Neural cell (in vitro differentiated cells): ENCODE data around the gene P2RX2. TPM values are rescaled to one million over a fixed set of nuclear protein-coding genes. Genes with fewer than 3 reads are reported as not detected.

ENCODE experiments used
- H2AFZ ChIP-seq: fragments of 200-600, 300-800 bp; sonication (generic), shearing (Covaris generic); 2 replicates; pipeline ENCODE4 v1.6.0; 2014; ENCODE audit warnings: low read depth, mild to moderate bottlenecking, antibody characterized with exemption, low read length, moderate library complexity
- H3F3A ChIP-seq: fragments of 200-600 bp; shearing (Covaris generic); 2 replicates; pipeline ENCODE4 v1.6.1; 2016; ENCODE audit warnings: mild to moderate bottlenecking, moderate library complexity, mixed read lengths, antibody characterized with exemption, low read length; ENCODE audit not compliant: insufficient read depth, poor library complexity, severe bottlenecking
- H3K27ac ChIP-seq: fragments of 200-600, 300-800 bp; sonication (generic), shearing (Covaris generic); 2 replicates; pipeline ENCODE4 v1.5.1; 2014; ENCODE audit warnings: mild to moderate bottlenecking, low read length, moderate library complexity
- H3K27me3 ChIP-seq: fragments of 300-800, 200-600 bp; sonication (generic), shearing (Covaris generic); 2 replicates; pipeline ENCODE4 v1.6.0; 2014; ENCODE audit warnings: mild to moderate bottlenecking, low read depth, low read length, moderate library complexity; ENCODE audit not compliant: insufficient read depth
- H3K36me3 ChIP-seq: fragments of 300-800, 200-600 bp; sonication (generic), shearing (Covaris generic); 2 replicates; pipeline ENCODE4 v1.5.1; 2014; ENCODE audit warnings: mild to moderate bottlenecking, antibody characterized with exemption, low read length, moderate library complexity; ENCODE audit not compliant: insufficient read depth
- H3K4me2 ChIP-seq: fragments of 300-800, 200-600 bp; sonication (generic), shearing (Covaris generic); 2 replicates; pipeline ENCODE4 v1.6.0; 2014; ENCODE audit warnings: mild to moderate bottlenecking, low read length
- H3K4me3 ChIP-seq: fragments of 300-800, 200-600 bp; sonication (generic), shearing (Covaris generic); 2 replicates; pipeline ENCODE4 v1.5.1; 2014; ENCODE audit warnings: mild to moderate bottlenecking, low read length, moderate library complexity
- H3K79me2 ChIP-seq: fragments of 200-600 bp; shearing (Covaris generic); replicated peaks from 2 replicates; pipeline ENCODE4 v1.6.0; 2014; ENCODE audit warnings: mild to moderate bottlenecking, low read length, moderate library complexity; ENCODE audit not compliant: insufficient read depth
- H3K9ac ChIP-seq: fragments of 300-800, 200-600 bp; sonication (generic), shearing (Covaris generic); 2 replicates; pipeline ENCODE4 v1.6.1; 2016; ENCODE audit warnings: mild to moderate bottlenecking, low read length, mixed read lengths
- H3K9me2 ChIP-seq: fragments of 200-600 bp; shearing (Covaris generic); 2 replicates; pipeline ENCODE4 v1.6.1; 2016; ENCODE audit warnings: mild to moderate bottlenecking, low read length, mixed read lengths; ENCODE audit not compliant: insufficient read depth
- H3K9me3 ChIP-seq: fragments of 200-600, 300-800 bp; sonication (generic), shearing (Covaris generic); 2 replicates; pipeline ENCODE4 v1.6.1; 2016; ENCODE audit warnings: mild to moderate bottlenecking, mixed run types, low read length, moderate library complexity, mixed read lengths
- H4K20me1 ChIP-seq: fragments of 200-600 bp; shearing (Covaris generic); 2 replicates; pipeline ENCODE4 v1.6.1; 2016; ENCODE audit warnings: mild to moderate bottlenecking, mixed run types; ENCODE audit not compliant: insufficient read depth
- CTCF ChIP-seq: fragments of 450-650 bp; IDR thresholded peaks from 2 replicates; pipeline ENCODE4 v1.5.1; 2014; ENCODE audit warnings: antibody characterized with exemption, mild to moderate bottlenecking, moderate library complexity; ENCODE audit not compliant: poor library complexity, severe bottlenecking
- EP300 ChIP-seq: fragments of 450-650 bp; conservative IDR thresholded peaks from 2 replicates; pipeline ENCODE4 v1.6.1; 2014; ENCODE audit warnings: antibody characterized with exemption, mild to moderate bottlenecking, moderate library complexity; ENCODE audit not compliant: poor library complexity, severe bottlenecking
- EZH2 ChIP-seq: fragments of 200-600, 300-800 bp; shearing (Covaris generic), sonication (generic); IDR thresholded peaks from 2 replicates; pipeline ENCODE4 v1.6.1; 2014; ENCODE audit warnings: antibody characterized with exemption, low read length, borderline replicate concordance, mild to moderate bottlenecking; ENCODE audit not compliant: insufficient read depth, poor library complexity, severe bottlenecking
- MXI1 ChIP-seq: fragments of 450-650 bp; conservative IDR thresholded peaks from 2 replicates; pipeline ENCODE4 v1.6.1; 2014; ENCODE audit warnings: antibody characterized with exemption, mild to moderate bottlenecking; ENCODE audit not compliant: poor library complexity, severe bottlenecking
- POLR2AphosphoS5 ChIP-seq: IDR thresholded peaks from 2 replicates; pipeline ENCODE4 v1.6.1; 2012
- RAD21 ChIP-seq: fragments of 450-650 bp; conservative IDR thresholded peaks from 2 replicates; pipeline ENCODE4 v1.6.1; 2014; ENCODE audit warnings: antibody characterized with exemption, mild to moderate bottlenecking, moderate library complexity
- REST ChIP-seq: IDR thresholded peaks from 2 replicates; pipeline ENCODE4 v1.6.1; 2012; ENCODE audit warnings: borderline replicate concordance
- SMC3 ChIP-seq: fragments of 450-650 bp; conservative IDR thresholded peaks from 2 replicates; pipeline ENCODE4 v1.6.1; 2014; ENCODE audit warnings: antibody characterized with exemption, mild to moderate bottlenecking, moderate library complexity; ENCODE audit not compliant: poor library complexity
- TAF1 ChIP-seq: IDR thresholded peaks from 2 replicates; pipeline ENCODE4 v1.6.1; 2012; ENCODE audit warnings: low read depth
- polyA plus RNA-seq: library from polyadenylated mRNA; depleted of rRNA; stranded (reverse); fragments of >200 nt; gene quantifications from 2 replicates; pipeline ENCODE4 v1.2.3, GENCODE V29; 2014

Gene P2RX2
- polyA plus RNA-seq, 1 donor from 2014 or later, result not detected

GRCh38 chr12:132633901-132634300, 15.3 kb downstream of the P2RX2 start:
- no peak for TF ChIP-seq MXI1
- TF ChIP-seq RAD21, result no peak
- TF ChIP-seq CTCF, result no peak
- no peak for TF ChIP-seq EP300
- no peak for TF ChIP-seq EZH2
- no peak for TF ChIP-seq TAF1
- no peak for TF ChIP-seq POLR2AphosphoS5
- no peak for TF ChIP-seq REST
- TF ChIP-seq SMC3, result no peak
- Histone ChIP-seq H3K27ac (no peak overlapping the region), H3F3A (no peaks in the 10 kb centered on the region), H3K4me2 (no peak overlapping the region), H4K20me1 (no peaks in the 10 kb centered on the region), H3K4me3 (no peak overlapping the region), H2AFZ (no peak overlapping the region), H3K36me3 (no peaks in the 10 kb centered on the region), H3K79me2 (no peaks in the 10 kb centered on the region), H3K9me2 (no peaks in the 10 kb centered on the region), H3K9ac (no peak overlapping the region), H3K9me3 (no peaks in the 10 kb centered on the region), H3K27me3 (no peaks in the 10 kb centered on the region)

- H2AFZ ChIP-seq, result no peak overlapping the region
- H3K4me3 ChIP-seq, result no peak overlapping the region
- H4K20me1 ChIP-seq, result no peaks in the 10 kb centered on the region
- H3K36me3 ChIP-seq, result no peaks in the 10 kb centered on the region
- H3K27ac ChIP-seq, result no peak overlapping the region
- H3K4me2 ChIP-seq, result no peak overlapping the region
- no peak for TF ChIP-seq SMC3
- no peaks in the 10 kb centered on the region for H3F3A ChIP-seq
- H3K79me2 ChIP-seq, result no peaks in the 10 kb centered on the region
- H3K9ac ChIP-seq, result no peak overlapping the region
- H3K27me3 ChIP-seq, result no peaks in the 10 kb centered on the region
- no peaks in the 10 kb centered on the region for H3K9me3 ChIP-seq
- no peaks in the 10 kb centered on the region for H3K9me2 ChIP-seq
Measured at GRCh38 chr12:132634411-132634990, 15.9 kb downstream of the P2RX2 start.
